ENCODE measurements around the gene RTN4.

Gene RTN4

DNA sequence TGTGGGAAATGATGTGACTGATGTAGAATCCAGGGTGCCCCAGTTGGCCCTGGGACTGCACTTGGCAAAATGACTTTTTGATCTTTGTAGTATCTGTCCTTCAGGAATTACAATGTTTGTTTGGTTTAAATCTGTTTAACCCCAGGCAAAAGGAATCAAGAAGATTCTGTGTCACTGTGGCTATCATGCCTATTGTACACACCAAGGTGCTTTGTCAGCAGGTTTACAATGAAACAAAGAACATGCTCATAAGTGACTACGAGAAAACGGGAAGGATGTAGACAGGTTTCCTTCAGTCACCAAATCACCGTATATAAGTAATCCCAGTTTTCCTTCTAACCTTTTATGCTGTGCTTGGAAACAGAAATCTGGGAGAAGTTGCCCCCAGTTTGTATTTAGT is 109.5 kb downstream of the RTN4 start:
- TF ChIP-seq ZNF274 (IDR thresholded peaks at IDR 0.05; ENCODE audit: low read depth, low read length) = no peak

DNA sequence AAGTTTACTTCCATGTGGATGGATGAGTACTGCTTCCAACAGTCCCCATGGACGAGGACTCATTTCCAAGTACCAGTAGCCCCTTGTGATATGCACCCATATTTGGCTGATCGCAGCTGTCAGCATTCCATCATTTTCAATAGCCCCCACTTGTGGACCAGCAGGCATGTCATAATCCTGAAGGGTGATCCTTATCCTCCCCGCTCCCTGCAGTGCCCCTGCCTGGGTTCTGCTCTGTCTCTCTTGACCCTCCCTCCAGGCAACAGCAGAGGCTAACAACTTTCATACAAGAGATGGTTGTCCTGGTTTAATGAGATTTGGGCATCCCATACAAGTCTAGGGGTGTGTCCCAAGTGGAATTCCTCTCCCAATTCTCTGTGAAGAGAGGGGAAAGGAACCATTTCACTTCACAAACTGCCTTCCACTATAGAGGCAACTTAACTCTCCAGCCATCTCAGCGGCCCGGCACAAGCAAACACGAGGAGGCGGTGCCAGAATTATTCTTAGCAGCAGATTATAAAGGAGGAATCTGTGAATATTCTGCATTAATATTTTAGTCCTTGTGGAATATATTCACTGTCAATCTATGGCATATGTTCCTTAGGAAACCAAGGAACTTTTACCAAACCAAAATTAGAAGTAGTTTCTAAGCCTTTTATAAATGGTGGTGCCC is 110.7 kb downstream of the RTN4 start:
- no peak overlapping the region for H3K4me3 ChIP-seq (ENCODE audit: low read length)
- TF ChIP-seq ZNF274 (IDR thresholded peaks at IDR 0.05; ENCODE audit: low read depth, low read length) = no peak

More for the DNA sequence above, 109.5 kb downstream of the RTN4 start:
- H3K4me3 ChIP-seq (ENCODE audit: low read length) = no peak overlapping the region

DNA sequence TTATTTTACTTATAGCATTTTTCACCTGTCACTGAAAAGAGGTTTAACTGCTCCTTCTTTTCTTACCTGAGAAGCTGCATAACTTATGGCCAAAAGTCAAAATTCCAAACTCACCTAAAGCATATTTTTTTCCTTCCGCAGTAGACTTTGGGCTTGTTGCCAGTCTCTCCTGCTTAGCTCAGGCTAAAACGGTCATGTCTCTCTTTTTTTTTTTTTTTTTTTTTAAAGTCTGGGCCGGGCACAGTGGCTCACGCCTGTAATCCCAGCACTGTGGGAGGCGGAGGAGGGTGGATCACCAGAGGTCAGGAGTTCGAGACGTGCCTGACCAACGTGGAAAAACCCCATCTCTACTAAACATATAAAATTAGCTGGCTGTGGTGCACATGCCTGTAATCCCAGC is 113.5 kb downstream of the RTN4 start:
- H3K4me3 ChIP-seq (ENCODE audit: low read length) = no peak overlapping the region
- no peak for TF ChIP-seq ZNF274 (IDR thresholded peaks at IDR 0.05; ENCODE audit: low read depth, low read length)

DNA sequence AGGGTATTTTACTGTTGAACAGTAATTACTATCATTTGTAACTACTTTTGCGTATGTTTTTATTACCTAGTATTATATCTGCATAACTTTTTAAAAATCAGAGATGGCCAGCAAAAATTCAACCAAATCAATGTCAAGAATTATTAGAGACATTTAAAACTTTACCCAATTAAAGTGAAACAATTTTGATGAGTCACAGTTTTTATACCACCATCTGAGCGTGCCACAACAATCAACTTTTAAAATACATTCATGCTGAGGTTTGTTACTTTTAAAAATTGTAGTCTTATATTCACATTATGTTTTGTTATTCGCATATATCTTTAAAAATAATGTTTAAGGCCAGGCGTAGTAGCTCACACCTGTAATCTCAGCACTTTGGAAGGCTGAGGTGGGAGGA is 114.9 kb downstream of the RTN4 start:
- TF ChIP-seq ZNF274 (IDR thresholded peaks at IDR 0.05; ENCODE audit: low read depth, low read length) = no peak

DNA sequence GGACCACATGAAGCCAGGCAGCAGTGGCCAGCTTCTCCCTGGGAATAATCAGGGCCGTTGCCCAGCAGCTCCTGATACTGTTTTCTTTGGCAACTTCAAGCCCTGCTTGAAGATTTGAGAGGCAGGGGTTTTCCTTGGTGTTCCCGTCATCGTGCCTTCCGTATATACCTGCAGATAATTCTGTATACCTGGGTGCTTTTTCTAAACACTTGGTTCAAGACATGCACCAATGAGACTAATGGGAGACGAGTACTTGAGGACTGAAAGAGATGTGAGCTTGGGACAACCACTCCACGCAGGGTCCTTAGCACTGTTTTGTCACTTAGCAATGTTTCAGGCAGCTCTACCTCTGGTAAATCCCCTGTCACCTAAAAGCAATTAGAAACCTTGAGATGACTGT is 118.8 kb downstream of the RTN4 start:
- no peak overlapping the region for H3K4me3 ChIP-seq (ENCODE audit: low read length)
- TF ChIP-seq ZNF274 (IDR thresholded peaks at IDR 0.05; ENCODE audit: low read depth, low read length) = no peak

More for the DNA sequence above, 114.9 kb downstream of the RTN4 start:
- H3K4me3 ChIP-seq (ENCODE audit: low read length) = no peak overlapping the region

DNA sequence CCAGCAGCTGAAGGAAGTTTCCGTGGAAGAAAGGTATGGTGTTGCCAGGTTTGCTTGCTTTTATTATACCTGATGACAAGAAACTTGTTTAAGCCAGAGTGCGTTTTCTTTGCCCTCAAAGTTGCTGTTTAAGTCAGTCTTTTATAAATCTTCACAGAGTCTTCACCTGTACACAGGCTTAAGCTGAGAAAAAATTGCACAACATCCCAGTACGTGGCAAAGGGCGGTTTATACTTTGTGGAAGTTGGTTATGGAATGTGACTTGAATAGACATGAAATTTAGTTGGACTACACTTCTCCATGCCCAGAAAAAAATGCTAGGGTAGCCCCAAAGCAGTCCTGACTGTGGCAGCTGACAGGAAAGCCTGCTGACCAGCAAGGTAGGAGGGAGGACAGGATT is 121.5 kb downstream of the RTN4 start:
- no peak for TF ChIP-seq ZNF274 (IDR thresholded peaks at IDR 0.05; ENCODE audit: low read depth, low read length)
- no peak overlapping the region for H3K4me3 ChIP-seq (ENCODE audit: low read length)

DNA sequence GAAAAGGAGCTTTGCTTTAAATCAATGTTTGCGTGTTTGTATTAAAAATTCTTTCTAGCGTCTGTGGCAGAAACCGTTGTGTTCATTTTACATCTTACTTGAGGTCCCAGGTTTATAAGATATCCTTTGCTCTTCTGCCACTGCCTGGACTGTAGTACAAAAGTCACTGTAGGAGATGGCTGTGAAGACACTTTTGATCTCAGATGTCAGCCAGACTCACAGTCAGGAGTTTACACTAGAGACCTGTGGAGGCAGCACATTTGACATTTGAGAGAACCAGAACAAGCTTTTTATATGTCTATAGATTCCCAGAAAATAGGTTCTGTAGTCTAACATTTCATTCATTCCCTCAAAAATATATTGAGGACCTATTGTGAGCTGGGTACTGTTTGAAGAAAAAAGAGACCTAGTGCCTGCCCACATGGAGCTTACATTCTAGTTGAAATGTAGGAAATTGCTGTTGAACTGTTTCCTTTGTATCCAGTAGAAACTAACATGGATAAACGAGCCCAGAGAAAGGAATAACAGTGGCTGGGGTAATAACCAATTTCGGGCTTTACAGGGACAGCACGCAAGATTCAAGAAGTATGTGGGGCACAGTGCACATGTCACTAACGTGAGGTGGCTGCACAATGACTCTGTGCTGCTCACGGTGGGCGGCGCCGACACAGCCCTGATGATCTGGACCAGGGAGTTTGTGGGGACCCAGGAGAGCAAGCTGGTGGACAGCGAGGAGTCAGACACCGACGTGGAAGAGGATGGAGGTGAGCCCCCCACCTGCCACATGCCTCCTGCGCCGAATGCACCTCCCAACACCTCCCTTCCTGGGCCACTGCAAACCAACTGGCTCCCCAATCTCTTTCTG is 122.3 kb downstream of the RTN4 start:
- H3K4me3 ChIP-seq (ENCODE audit: low read length) = no peak overlapping the region
- no peak for TF ChIP-seq ZNF274 (IDR thresholded peaks at IDR 0.05; ENCODE audit: low read depth, low read length)

DNA sequence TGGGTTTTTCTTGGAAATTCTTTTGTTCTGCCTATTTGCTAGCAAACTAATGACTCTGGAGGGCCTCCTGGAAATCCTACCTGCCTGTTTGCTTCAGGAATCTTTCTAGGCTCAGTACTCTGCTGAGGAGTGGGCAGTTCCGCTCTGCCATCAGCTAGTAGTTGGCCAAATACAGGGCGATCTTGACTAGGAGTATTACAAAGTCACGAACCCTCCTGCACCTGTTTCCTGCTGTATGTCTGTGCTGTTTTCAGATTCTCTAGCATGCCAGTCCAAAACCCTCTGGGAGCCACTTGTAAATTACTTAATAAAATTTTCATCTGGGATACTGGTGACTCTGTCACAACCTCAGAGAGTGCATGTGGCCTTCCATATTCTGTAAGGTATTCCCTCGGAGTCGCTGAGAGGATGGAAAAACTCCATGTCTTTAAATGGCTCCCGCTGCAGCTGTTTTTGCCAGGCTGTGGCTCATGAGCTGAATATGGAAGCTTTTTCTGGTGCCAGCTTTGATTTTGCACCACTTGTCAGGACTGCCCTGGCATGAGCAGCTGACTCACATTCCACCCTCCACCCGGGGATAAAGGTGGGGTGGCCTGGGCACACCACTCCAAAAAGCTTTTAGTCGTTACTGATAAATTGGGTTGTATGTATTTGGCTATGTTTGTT is 123.0 kb downstream of the RTN4 start:
- no peak for TF ChIP-seq ZNF274 (IDR thresholded peaks at IDR 0.05; ENCODE audit: low read depth, low read length)
- H3K4me3 ChIP-seq (ENCODE audit: low read length) = no peak overlapping the region

DNA sequence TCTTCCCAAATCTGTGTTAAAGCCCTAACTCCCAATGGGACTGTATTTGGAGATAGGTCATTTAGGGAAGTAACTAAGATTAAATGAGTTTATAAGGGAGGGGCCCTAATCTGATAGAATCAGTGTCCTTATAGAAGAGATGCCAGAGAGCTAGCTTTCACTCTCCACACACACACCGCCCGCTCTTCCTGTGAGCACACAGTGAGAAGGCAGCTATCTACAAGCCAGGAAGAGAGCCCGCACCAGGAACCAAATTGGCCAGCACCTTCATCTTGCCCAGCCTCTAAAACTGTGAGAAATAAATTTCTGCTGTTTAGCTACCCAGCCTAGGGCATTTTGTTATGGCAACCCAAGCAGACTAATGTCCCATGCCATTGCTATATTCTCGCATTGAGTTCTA is 125.2 kb downstream of the RTN4 start:
- no peak for TF ChIP-seq ZNF274 (IDR thresholded peaks at IDR 0.05; ENCODE audit: low read depth, low read length)

DNA sequence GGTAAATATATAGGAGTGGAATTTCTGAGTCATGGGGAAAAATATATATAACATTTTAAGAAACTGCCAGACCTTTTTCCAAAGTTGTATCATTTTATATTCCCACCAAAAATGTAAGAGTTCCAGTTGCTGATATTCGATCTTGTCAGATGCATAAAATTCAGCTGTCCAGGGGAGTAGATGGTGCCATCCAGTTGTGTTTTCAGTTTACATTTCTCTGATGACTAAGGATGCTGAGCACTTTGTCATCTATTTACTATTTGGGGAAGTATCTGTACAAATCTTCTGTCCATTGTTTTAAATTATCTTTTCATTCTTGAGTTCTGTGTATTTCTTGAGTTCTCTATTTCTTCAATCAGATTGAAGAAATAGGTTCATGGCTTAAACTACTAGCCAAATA is 126.1 kb downstream of the RTN4 start:
- TF ChIP-seq ZNF274 (IDR thresholded peaks at IDR 0.05; ENCODE audit: low read depth, low read length) = no peak
- H3K4me3 ChIP-seq (ENCODE audit: low read length) = no peak overlapping the region

More for the DNA sequence above, 125.2 kb downstream of the RTN4 start:
- H3K4me3 ChIP-seq (ENCODE audit: low read length) = no peak overlapping the region

All from GM08714 (cell line).